Measurements from ENCODE around the gene RNF225.
"Not testable (repeated sequence)": the region's sequence is repeated elsewhere in the genome, so short reads cannot be mapped to it uniquely, and the experiment has no call there.

RNF225 gene

GRCh38 chr19:58409010-58409790, 13.7 kb downstream of the RNF225 start:
- DNase-seq, result no peak

GRCh38 chr19:58416604-58417003, 21.1 kb downstream of the RNF225 start:
- no peak for DNase-seq

GRCh38 chr19:58417071-58417470, 21.6 kb downstream of the RNF225 start:
- DNase-seq, result no peak

GRCh38 chr19:58428617-58429016, 33.2 kb downstream of the RNF225 start:
- no peak for DNase-seq

GRCh38 chr19:58429745-58430144, 34.3 kb downstream of the RNF225 start:
- no peak for DNase-seq

GRCh38 chr19:58434217-58434616, 38.8 kb downstream of the RNF225 start:
- DNase-seq, result no peak

GRCh38 chr19:58439576-58440554, 44.4 kb downstream of the RNF225 start, which contains the start of gene ZNF132:
TSS of gene ZNF132 (minus strand) at chr19:58440153. CDS start at chr19:58439821, 332 bp downstream.
- peak; percentile 96 for DNase-seq

- no peak for DNase-seq
Observed at GRCh38 chr19:58440556-58440955, 45.1 kb downstream of the RNF225 start.

- DNase-seq, result not testable (repeated sequence)
Observed at GRCh38 chr19:58442986-58443385, 47.5 kb downstream of the RNF225 start.
